Ishikawa (cell line): ENCODE measurements around the gene CNTNAP2.

Source experiments
- CEBPB ChIP-seq: IDR thresholded peaks from 2 replicates; pipeline ENCODE4 v1.6.1; 2012
- CREB1 ChIP-seq: IDR thresholded peaks from 2 replicates; pipeline ENCODE4 v1.6.1; 2012; ENCODE audit warnings: low read depth
- EGR1 ChIP-seq: IDR thresholded peaks from 2 replicates; pipeline ENCODE4 v1.6.1; 2012
- EP300 ChIP-seq: IDR thresholded peaks from 2 replicates; pipeline ENCODE4 v1.6.1; 2012; ENCODE audit warnings: borderline replicate concordance
- FOXM1 ChIP-seq: IDR thresholded peaks from 2 replicates; pipeline ENCODE4 v1.6.1; 2012; ENCODE audit warnings: low read depth, borderline replicate concordance
- MAX ChIP-seq: IDR thresholded peaks from 2 replicates; pipeline ENCODE4 v1.6.1; 2012
- NFIC ChIP-seq: IDR thresholded peaks from 2 replicates; pipeline ENCODE4 v1.6.1; 2012
- RAD21 ChIP-seq: IDR thresholded peaks from 2 replicates; pipeline ENCODE4 v1.6.1; 2012; ENCODE audit warnings: low read depth
- REST ChIP-seq: IDR thresholded peaks from 2 replicates; pipeline ENCODE4 v1.6.1; 2012; ENCODE audit warnings: low read depth, mild to moderate bottlenecking
- TAF1 ChIP-seq: IDR thresholded peaks from 2 replicates; pipeline ENCODE4 v1.6.1; 2012; ENCODE audit warnings: low read depth, mild to moderate bottlenecking
- TCF12 ChIP-seq: IDR thresholded peaks from 2 replicates; pipeline ENCODE4 v1.6.1; 2012; ENCODE audit warnings: low read depth
- TEAD4 ChIP-seq: IDR thresholded peaks from 2 replicates; pipeline ENCODE4 v1.6.1; 2012
- USF1 ChIP-seq: IDR thresholded peaks from 2 replicates; pipeline ENCODE4 v1.6.1; 2012
- YY1 ChIP-seq: IDR thresholded peaks from 2 replicates; pipeline ENCODE4 v1.6.1; 2012; ENCODE audit warnings: low read depth
- ZBTB7A ChIP-seq: IDR thresholded peaks from 2 replicates; pipeline ENCODE4 v1.6.1; 2012; ENCODE audit warnings: low read depth

CNTNAP2 gene

GRCh38 chr7:146961617-146962016 lies 845.0 kb downstream of the CNTNAP2 start:
- TF ChIP-seq EP300 (peak; percentile 63; the same call in 1 of the 2 replicates), CREB1 (peak; percentile 34; the same call in 1 of the 2 replicates), TEAD4 (peak; percentile 80), CEBPB (peak; percentile 6; the same call in 1 of the 2 replicates), REST (no peak), TCF12 (peak; percentile 60; the same call in 1 of the 2 replicates), MAX (no peak), NFIC (peak; percentile 54; the same call in 1 of the 2 replicates)

- TF ChIP-seq CREB1 (no peak), CEBPB (no peak), NFIC (no peak), MAX (no peak), YY1 (no peak), TCF12 (no peak), FOXM1 (no peak), EP300 (no peak), TAF1 (no peak), USF1 (no peak), REST (no peak), TEAD4 (no peak), RAD21 (no peak), ZBTB7A (no peak), EGR1 (no peak)
These were observed 849.7 kb downstream of the CNTNAP2 start for GRCh38 chr7:146966274-146966673.

GRCh38 chr7:146982482-146982881 lies 865.9 kb downstream of the CNTNAP2 start:
- TF ChIP-seq USF1 (no peak), RAD21 (no peak), EP300 (no peak), NFIC (no peak), CREB1 (no peak), TCF12 (no peak), YY1 (no peak), CEBPB (no peak), FOXM1 (no peak), TAF1 (no peak), TEAD4 (no peak), ZBTB7A (no peak), EGR1 (no peak), MAX (no peak), REST (no peak)

GRCh38 chr7:146991596-146991995 lies 875.0 kb downstream of the CNTNAP2 start:
- TF ChIP-seq REST = no peak
- TF ChIP-seq NFIC = no peak
- no peak for TF ChIP-seq CREB1
- TF ChIP-seq CEBPB = no peak
- no peak for TF ChIP-seq EP300
- TF ChIP-seq TAF1 = no peak
- TF ChIP-seq MAX = no peak
- no peak for TF ChIP-seq FOXM1
- TF ChIP-seq TEAD4 = no peak
- no peak for TF ChIP-seq RAD21
- no peak for TF ChIP-seq YY1
- no peak for TF ChIP-seq ZBTB7A
- TF ChIP-seq USF1 = no peak
- TF ChIP-seq EGR1 = no peak
- no peak for TF ChIP-seq TCF12
